HG03095 (cell line): ENCODE measurements around the gene MUC5AC.
"Not testable (repeated sequence)": the region's sequence is repeated elsewhere in the genome, so short reads cannot be mapped to it uniquely, and the experiment has no call there.

ENCODE experiments used
- ATAC-seq: cut with Tn5 transposase; IDR thresholded peaks from one replicate; pipeline ENCODE4 v1.9.1; 2021; ENCODE audit warnings: moderate library complexity; ENCODE audit not compliant: unreplicated experiment

MUC5AC gene

GRCh38 chr11:1157645-1158591, at the start of gene MUC5AC:
MUC5AC (plus strand) TSS chr11:1157953; CDS start chr11:1158000, 47 bp downstream.
- ATAC-seq, result no peak

- no peak for ATAC-seq
These were observed 49.4 kb upstream of the MUC5AC start for GRCh38 chr11:1108246-1108900.

- no peak for ATAC-seq
These were observed 48.4 kb upstream of the MUC5AC start for GRCh38 chr11:1109101-1109917.

- ATAC-seq, result no peak
These were observed 47.6 kb upstream of the MUC5AC start for GRCh38 chr11:1109918-1110705.

GRCh38 chr11:1111545-1112212, 46.1 kb upstream of the MUC5AC start:
- no peak for ATAC-seq

- ATAC-seq, result no peak
These were observed 45.2 kb upstream of the MUC5AC start for GRCh38 chr11:1112351-1113191.

GRCh38 chr11:1113405-1114201, 44.1 kb upstream of the MUC5AC start:
- ATAC-seq, result no peak

- ATAC-seq, result not testable (repeated sequence)
These were observed 42.5 kb upstream of the MUC5AC start for GRCh38 chr11:1115292-1115691.

DNA sequence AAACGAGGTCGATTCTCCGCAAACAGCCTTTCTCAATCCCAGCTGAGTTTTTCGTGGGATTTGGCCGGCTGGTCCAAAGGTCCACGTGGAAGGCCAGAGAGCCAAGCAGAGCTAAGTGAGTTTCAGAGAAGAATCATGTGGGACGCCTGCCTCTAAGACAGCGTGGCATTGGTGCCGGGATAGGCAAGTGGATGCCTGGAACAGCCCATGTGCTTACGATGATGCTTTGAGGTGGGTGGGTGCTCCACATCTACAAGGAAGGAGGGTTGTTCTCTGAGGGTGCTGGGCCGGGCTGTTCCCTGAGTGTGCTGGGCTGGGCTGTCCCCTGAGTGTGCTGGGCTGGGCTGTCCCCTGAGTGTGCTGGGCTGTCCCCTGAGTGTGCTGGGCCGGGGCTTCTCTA, 41.6 kb upstream of the MUC5AC start:
- ATAC-seq, result no peak

DNA sequence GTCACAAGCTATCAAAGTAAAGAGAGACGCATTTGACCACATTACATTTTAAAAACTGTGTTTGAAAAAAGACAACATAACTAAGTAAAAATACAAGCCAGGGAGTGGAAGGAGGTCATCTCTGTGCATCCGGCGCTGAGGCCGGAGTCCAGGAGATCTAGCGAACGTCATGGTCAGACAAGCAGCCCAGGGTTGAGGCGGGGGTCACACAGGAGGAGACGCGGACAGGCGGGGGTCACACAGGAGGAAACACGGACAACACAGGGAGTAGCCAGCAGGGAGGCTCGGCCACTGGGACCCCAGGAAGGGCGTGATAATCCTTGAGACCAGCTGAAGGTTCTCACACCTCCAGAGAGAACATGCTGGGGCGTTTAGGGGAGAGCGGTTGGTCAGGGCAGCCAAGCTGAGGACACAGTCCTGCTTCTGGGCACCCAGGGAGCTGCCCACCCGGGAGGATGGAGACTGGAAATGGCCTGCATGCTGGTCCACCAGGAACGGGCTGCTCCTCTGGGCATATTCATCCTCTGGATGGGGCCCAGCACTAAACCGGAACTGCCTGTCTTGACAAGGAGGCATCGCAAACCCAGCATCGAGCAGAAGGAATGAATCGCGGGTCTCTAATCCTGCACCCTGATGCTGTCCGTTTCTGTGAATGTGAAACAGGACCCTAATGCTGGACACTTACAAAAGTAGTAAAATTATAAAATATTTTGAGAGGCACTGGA, 40.9 kb upstream of the MUC5AC start:
- no peak for ATAC-seq

- ATAC-seq, result no peak
These were observed 39.8 kb upstream of the MUC5AC start for GRCh38 chr11:1117992-1118391.

GRCh38 chr11:1118755-1119603, 38.8 kb upstream of the MUC5AC start:
- ATAC-seq, result no peak

GRCh38 chr11:1119604-1120146, 38.1 kb upstream of the MUC5AC start:
- no peak for ATAC-seq

DNA sequence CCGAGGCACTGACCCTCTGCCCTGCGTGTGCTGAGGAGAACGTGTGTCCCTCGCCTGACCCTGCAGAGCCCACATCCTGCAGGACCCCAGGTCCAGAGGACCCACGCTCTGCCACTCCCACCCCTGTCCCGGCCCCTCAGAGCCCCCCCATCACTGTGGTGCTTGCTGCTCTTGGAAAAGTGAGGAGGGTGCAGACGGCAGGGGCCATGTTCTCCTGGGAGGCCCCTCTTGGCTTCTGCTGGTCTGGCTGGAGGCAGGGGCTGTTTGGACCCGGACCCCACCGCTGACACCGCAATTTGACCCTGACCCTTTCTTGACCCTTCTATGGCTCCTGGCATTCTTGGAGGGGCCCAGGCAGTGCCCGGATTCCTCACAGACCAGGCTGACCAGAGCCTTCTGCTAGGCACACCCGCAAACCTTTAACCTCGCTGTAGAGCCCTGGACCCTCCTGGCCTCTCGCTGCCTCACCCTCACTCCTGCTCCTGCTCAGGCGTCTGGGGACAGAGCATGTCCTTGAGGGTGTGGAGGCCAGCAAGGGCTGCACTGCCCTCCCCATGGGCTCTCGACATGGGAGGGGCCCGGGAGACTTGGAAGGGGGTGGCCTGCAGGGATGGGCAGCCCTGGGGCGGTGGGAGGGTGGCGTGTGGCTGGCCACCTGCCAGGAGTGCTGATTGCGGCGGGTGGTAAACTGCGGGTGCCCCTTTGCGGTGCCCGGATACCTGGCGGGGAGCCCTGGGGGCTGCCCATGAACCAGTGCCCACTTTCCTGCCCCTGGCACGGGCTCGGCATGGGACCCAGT, 37.0 kb upstream of the MUC5AC start:
- no peak for ATAC-seq

GRCh38 chr11:1121331-1121812, 36.4 kb upstream of the MUC5AC start:
- no peak for ATAC-seq
